BLaER1 treated with 17β-estradiol and CSF1 and Interleukin-3, amounts not matched to agents 10 nM and 100 nM (cell line): ENCODE measurements around the gene VLDLR.

Experiments
- H3K27ac ChIP-seq, 11 experiments: shearing (Covaris generic); formaldehyde crosslinking; 2 replicates each; pipeline ENCODE4 v1.8.1; 2022
- H3K27me3 ChIP-seq, 11 experiments: shearing (Covaris generic); formaldehyde crosslinking; 2 replicates each; pipeline ENCODE4 v1.8.1; 2022
- H3K36me3 ChIP-seq, 11 experiments: shearing (Covaris generic); formaldehyde crosslinking; 2 replicates each; pipeline ENCODE4 v1.8.1; 2022
- H3K4me1 ChIP-seq, 10 experiments: shearing (Covaris generic); formaldehyde crosslinking; 2 replicates each; pipeline ENCODE4 v1.8.1; 2022
- H3K4me2 ChIP-seq, 11 experiments: shearing (Covaris generic); formaldehyde crosslinking; 2 replicates each; pipeline ENCODE4 v1.8.1; 2022
- H3K4me3 ChIP-seq, 10 experiments: shearing (Covaris generic); formaldehyde crosslinking; 2 replicates each; pipeline ENCODE4 v1.8.1; 2022
- H3K9ac ChIP-seq, 11 experiments: shearing (Covaris generic); formaldehyde crosslinking; 2 replicates each; pipeline ENCODE4 v1.8.1; 2022
- H3K9me3 ChIP-seq, 11 experiments: shearing (Covaris generic); formaldehyde crosslinking; replicated peaks in 1 of 11; 2 replicates each; pipeline ENCODE4 v1.8.1; 2022
- H4K20me1 ChIP-seq, 11 experiments: shearing (Covaris generic); formaldehyde crosslinking; 2 replicates each; pipeline ENCODE4 v1.8.1; 2022
- Cebpa-rat ChIP-seq, 11 experiments: shearing (Covaris generic); IDR thresholded peaks; 2 replicates each; pipeline ENCODE4 v1.8.1; 2022

The VLDLR gene

DNA sequence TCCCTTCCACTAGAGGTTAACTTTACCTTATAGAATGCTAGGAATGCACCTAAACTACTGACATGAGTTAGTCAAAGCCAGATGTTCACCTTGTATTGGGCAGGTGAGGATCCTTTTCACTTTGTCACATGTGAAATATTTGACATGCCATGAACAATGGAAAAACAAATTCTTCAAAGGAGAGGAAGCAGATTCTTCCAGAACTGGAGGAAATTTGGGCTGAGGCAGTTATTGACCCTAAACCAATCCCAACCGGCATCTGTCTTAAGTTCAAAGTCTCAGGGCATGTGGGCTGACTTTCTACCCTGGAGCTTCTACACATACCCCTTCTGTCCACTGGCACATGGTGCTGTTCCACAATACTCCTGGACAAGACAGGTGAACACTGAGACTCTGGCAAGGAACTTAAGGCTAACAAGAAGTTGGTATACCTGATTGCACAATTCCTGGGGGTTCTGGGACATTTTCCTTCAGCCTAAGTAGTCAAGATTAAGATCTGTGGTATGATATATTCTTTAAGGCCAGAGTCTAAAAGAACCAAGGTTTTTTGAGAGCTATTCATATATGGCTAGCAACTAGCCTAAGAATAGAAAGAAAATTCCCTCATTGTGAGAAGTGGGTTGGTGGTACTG, 2.6 kb downstream of the VLDLR start:
- 0 out of 22 replicates have a peak, but pooled peaks of 1 of the 11 experiments have one; percentile 7 for TF ChIP-seq Cebpa-rat (IDR thresholded peaks at IDR 0.05)

DNA sequence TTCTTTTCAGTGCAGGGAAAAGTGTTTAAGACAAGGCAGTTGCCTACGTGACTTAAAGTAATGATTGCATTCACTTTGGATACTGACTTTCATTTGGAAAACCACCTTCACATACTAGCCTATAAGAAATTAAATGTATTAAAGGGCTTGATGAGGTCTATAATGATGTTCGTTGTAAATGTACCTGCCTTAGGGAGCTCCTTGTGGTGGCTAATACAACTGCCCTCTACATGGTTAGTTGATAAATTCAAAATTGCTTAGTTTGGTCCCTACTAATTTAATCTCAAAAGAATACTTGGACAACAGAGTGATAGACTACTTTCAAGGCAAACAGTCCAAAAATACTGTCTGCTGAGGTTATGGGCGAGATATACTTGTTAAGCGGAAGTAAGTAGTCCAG, 3.8 kb downstream of the VLDLR start:
- no peak overlapping the region for H3K4me3 ChIP-seq
- no peaks in the 10 kb centered on the region for H3K27me3 ChIP-seq
- no peak overlapping the region for H3K9ac ChIP-seq
- H3K36me3 ChIP-seq, result peaks cover 0 to 65% (median 27%) of the 10 kb centered on the region in 11 experiments; a peak in 14 of 22 replicates
- no peak overlapping the region for H3K27ac ChIP-seq
- H3K4me1 ChIP-seq, result peaks cover 20 to 31% (median 27%) of the 10 kb centered on the region in 10 experiments
- no peak for TF ChIP-seq Cebpa-rat (IDR thresholded peaks at IDR 0.05)
- peaks cover 4 to 83% (median 20%) of the 10 kb centered on the region in 11 experiments; a peak in 15 of 22 replicates for H4K20me1 ChIP-seq
- H3K9me3 ChIP-seq, result peaks cover 0 to 19% (median 0%) of the 10 kb centered on the region in 11 experiments; a peak in 6 of 22 replicates
- peak overlapping the region in 5 of 11 experiments; percentile 88 to 97 (median 92); a peak in 6 of 22 replicates for H3K4me2 ChIP-seq

More for the DNA sequence above, 2.6 kb downstream of the VLDLR start:
- Histone ChIP-seq H3K27me3 (no peaks in the 10 kb centered on the region), H3K36me3 (peaks cover 0 to 52% (median 14%) of the 10 kb centered on the region in 11 experiments; a peak in 12 of 22 replicates), H3K4me1 (peaks cover 24 to 43% (median 37%) of the 10 kb centered on the region in 10 experiments), H3K4me3 (peak overlapping the region in 7 of 10 experiments; percentile 80 to 93 (median 90); a peak in 14 of 20 replicates), H3K4me2 (peak overlapping the region; percentile 88 to 98 (median 95)), H4K20me1 (peaks cover 4 to 70% (median 17%) of the 10 kb centered on the region in 11 experiments; a peak in 15 of 22 replicates), H3K9me3 (peaks cover 0 to 10% (median 0%) of the 10 kb centered on the region in 11 experiments; a peak in 2 of 22 replicates), H3K27ac (peak overlapping the region in 1 of 11 experiments; percentile 92; a peak in 1 of 22 replicates), H3K9ac (peak overlapping the region in 4 of 11 experiments; percentile 87 to 97 (median 92); a peak in 9 of 22 replicates)

DNA sequence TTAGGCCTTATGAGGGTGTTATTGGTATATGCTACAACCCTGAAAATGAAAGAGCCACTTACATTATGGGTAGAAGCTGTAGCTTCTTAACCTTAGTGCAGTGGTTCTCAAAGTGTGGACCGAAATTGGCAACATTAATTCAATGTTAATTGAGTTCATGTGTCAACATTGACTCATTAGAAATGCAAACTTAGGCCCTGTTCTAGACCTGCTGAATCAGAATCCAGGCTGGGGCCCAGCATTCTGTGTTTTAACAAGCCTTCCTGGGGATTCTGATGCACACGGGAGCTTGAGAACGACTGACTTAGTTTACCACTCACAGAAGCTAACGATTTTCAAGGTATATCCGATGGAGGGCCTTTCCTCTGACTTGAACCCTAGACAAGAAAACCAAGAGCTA, 7.3 kb downstream of the VLDLR start:
- H4K20me1 ChIP-seq, result peaks cover 6 to 100% (median 35%) of the 10 kb centered on the region in 11 experiments; a peak in 15 of 22 replicates
- no peak for TF ChIP-seq Cebpa-rat (IDR thresholded peaks at IDR 0.05)
- no peak overlapping the region for H3K4me2 ChIP-seq
- H3K27ac ChIP-seq, result no peak overlapping the region
- peaks cover 0 to 20% (median 4%) of the 10 kb centered on the region in 11 experiments; a peak in 6 of 22 replicates for H3K9me3 ChIP-seq
- no peaks in the 10 kb centered on the region for H3K27me3 ChIP-seq
- H3K4me3 ChIP-seq, result no peak overlapping the region
- H3K4me1 ChIP-seq, result peaks cover 4 to 18% (median 10%) of the 10 kb centered on the region in 10 experiments
- H3K36me3 ChIP-seq, result peaks cover 0 to 82% (median 38%) of the 10 kb centered on the region in 11 experiments; a peak in 14 of 22 replicates
- H3K9ac ChIP-seq, result no peak overlapping the region

DNA sequence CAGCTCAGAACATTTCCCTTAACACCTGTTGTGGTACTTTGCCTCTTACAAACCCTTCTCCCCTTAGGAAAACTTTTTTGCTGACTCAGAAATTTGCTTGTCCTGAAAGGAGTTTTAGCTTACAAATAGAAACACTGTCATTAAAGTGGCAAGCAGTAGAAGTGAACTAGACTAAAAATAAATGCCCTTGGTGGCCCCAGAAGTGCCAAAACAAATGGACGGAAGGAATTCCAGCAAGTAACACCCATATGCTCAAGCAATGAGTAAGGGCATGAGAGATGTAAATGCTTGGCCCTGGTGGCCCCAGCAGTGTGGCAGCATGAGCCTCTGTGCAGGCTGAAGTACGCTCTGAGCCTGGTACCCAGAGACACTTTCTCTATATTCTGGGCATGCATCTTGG, 8.6 kb downstream of the VLDLR start:
- Histone ChIP-seq H3K4me3 (no peak overlapping the region), H3K9ac (no peak overlapping the region), H3K27me3 (no peaks in the 10 kb centered on the region), H3K27ac (no peak overlapping the region), H3K9me3 (peaks cover 0 to 20% (median 4%) of the 10 kb centered on the region in 11 experiments; a peak in 6 of 22 replicates), H3K36me3 (peaks cover 0 to 80% (median 50%) of the 10 kb centered on the region in 11 experiments; a peak in 18 of 22 replicates), H4K20me1 (peaks cover 9 to 100% (median 34%) of the 10 kb centered on the region in 11 experiments; a peak in 15 of 22 replicates), H3K4me1 (peaks cover 0 to 5% (median under 1%) of the 10 kb centered on the region in 10 experiments; a peak in 4 of 20 replicates), H3K4me2 (no peak overlapping the region)
- no peak for TF ChIP-seq Cebpa-rat (IDR thresholded peaks at IDR 0.05)

DNA sequence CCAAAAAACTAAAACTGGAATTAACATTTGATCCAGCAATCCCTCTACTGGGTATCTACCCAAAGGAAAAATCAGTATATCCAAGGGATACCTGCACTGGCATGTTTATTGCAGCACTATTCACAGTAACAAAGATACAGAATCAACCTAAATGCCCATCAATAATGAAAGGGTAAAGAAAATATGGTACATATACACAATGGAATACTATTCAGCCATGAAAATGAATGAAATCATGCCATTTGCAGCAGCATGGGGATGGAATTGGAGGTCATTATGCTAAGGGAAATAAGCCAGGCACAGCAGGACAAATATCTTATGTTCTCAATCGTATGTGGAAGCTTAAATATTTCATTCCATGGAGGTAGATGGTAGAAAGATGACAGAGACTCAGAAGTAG, 9.7 kb downstream of the VLDLR start:
- H3K27me3 ChIP-seq, result no peaks in the 10 kb centered on the region
- peaks cover 9 to 96% (median 34%) of the 10 kb centered on the region in 11 experiments; a peak in 15 of 22 replicates for H4K20me1 ChIP-seq
- no peak overlapping the region for H3K27ac ChIP-seq
- H3K4me1 ChIP-seq, result 0 out of 20 replicates have a peak, but pooled peaks cover 0 to 5% (median 0%) of the 10 kb centered on the region in 10 experiments
- peaks cover 0 to 20% (median 4%) of the 10 kb centered on the region in 11 experiments; a peak in 6 of 22 replicates for H3K9me3 ChIP-seq
- H3K4me2 ChIP-seq, result no peak overlapping the region
- no peak overlapping the region for H3K9ac ChIP-seq
- no peak overlapping the region for H3K4me3 ChIP-seq
- peaks cover 8 to 81% (median 61%) of the 10 kb centered on the region in 11 experiments for H3K36me3 ChIP-seq
- no peak for TF ChIP-seq Cebpa-rat (IDR thresholded peaks at IDR 0.05)

GRCh38 chr9:2634153-2634552, 12.6 kb downstream of the VLDLR start:
- Histone ChIP-seq H3K27me3 (no peaks in the 10 kb centered on the region), H4K20me1 (peaks cover 5 to 73% (median 34%) of the 10 kb centered on the region in 11 experiments; a peak in 14 of 22 replicates), H3K4me1 (0 out of 20 replicates have a peak, but pooled peaks cover 0 to 5% (median 0%) of the 10 kb centered on the region in 10 experiments), H3K27ac (no peak overlapping the region), H3K4me2 (no peak overlapping the region), H3K4me3 (no peak overlapping the region), H3K36me3 (peaks cover 37 to 83% (median 75%) of the 10 kb centered on the region in 11 experiments), H3K9ac (no peak overlapping the region), H3K9me3 (peaks cover 0 to 11% (median 0%) of the 10 kb centered on the region in 11 experiments; a peak in 5 of 22 replicates)
- no peak for TF ChIP-seq Cebpa-rat (IDR thresholded peaks at IDR 0.05)

DNA sequence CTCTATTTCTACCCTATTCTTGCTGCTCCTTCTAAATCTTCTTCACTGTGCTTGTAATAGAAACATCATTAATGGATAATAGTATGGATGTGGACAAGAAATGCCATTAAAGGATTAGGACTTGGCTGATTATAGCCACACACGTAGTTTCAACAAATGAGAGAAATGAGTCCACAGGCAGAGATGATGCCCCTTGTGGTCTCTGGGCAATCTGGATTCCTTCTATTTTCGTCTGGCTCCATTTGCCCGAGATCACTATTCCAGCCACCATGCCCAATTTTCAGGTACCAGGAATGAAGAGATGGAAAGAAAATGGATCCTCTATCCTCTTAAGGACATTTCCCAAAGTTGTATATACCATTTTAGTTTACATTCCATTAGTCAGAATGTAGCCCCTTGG, 13.2 kb downstream of the VLDLR start:
- Histone ChIP-seq H3K4me2 (no peak overlapping the region), H3K36me3 (peaks cover 43 to 85% (median 75%) of the 10 kb centered on the region in 11 experiments), H3K27ac (no peak overlapping the region), H3K9me3 (peaks cover 0 to 9% (median 0%) of the 10 kb centered on the region in 11 experiments; a peak in 5 of 22 replicates), H3K9ac (no peak overlapping the region), H3K27me3 (no peaks in the 10 kb centered on the region), H3K4me1 (0 out of 20 replicates have a peak, but pooled peaks cover 0 to 5% (median 0%) of the 10 kb centered on the region in 10 experiments), H3K4me3 (no peak overlapping the region), H4K20me1 (peaks cover 5 to 67% (median 34%) of the 10 kb centered on the region in 11 experiments; a peak in 14 of 22 replicates)
- no peak for TF ChIP-seq Cebpa-rat (IDR thresholded peaks at IDR 0.05)

- no peak for TF ChIP-seq Cebpa-rat (IDR thresholded peaks at IDR 0.05)
- Histone ChIP-seq H3K4me1 (0 out of 20 replicates have a peak, but pooled peaks cover 0 to 5% (median 0%) of the 10 kb centered on the region in 10 experiments), H3K36me3 (peaks cover 54 to 88% (median 76%) of the 10 kb centered on the region in 11 experiments), H3K9ac (no peak overlapping the region), H3K9me3 (0 out of 22 replicates have a peak, but pooled peaks cover 0 to 4% (median 0%) of the 10 kb centered on the region in 11 experiments), H3K4me2 (no peak overlapping the region), H4K20me1 (peaks cover 4 to 56% (median 29%) of the 10 kb centered on the region in 11 experiments; a peak in 14 of 22 replicates), H3K4me3 (no peak overlapping the region), H3K27ac (no peak overlapping the region), H3K27me3 (no peaks in the 10 kb centered on the region)
Observed at GRCh38 chr9:2635922-2636321, 14.3 kb downstream of the VLDLR start.
